WTC11 (cell line): Measurements from ENCODE around the gene SLC6A4. TPM values are rescaled to one million over a fixed set of nuclear protein-coding genes. Genes with fewer than 3 reads are reported as not detected.
"Not testable (repeated sequence)": the region's sequence is repeated elsewhere in the genome, so short reads cannot be mapped to it uniquely, and the experiment has no call there.

Experiments
- ATAC-seq: fragments of 200-7000 bp; cut with Tn5 transposase; 2 replicates; pipeline ENCODE4 v1.10.0; 2021; ENCODE audit warnings: mild to moderate bottlenecking, moderate library complexity
- CTCF ChIA-PET: fragments of 300-600 bp; sonication (Branson Sonifier 250); formaldehyde crosslinking; loops from one replicate; lab custom pipeline; 2021; ENCODE audit warnings: antibody characterized with exemption; lab: Charles Lee
- POLR2A ChIA-PET: fragments of 350-600 bp; sonication (Branson Sonifier 250); formaldehyde crosslinking; loops from one replicate; lab custom pipeline; 2021; ENCODE audit warnings: antibody characterized with exemption; lab: Charles Lee
- DNase-seq: peaks from one replicate; pipeline ENCODE4 v3.0.0; 2021; ENCODE audit warnings: low spot score
- H3K27ac Mint-ChIP-seq: 2 replicates; pipeline ENCODE4 v1.8.0; 2021; ENCODE audit warnings: mixed read lengths
- H3K27me3 Mint-ChIP-seq: 2 replicates; pipeline ENCODE4 v1.8.0; 2021; ENCODE audit warnings: low read depth, mild to moderate bottlenecking, moderate library complexity, mixed read lengths
- H3K36me3 Mint-ChIP-seq: 2 replicates; pipeline ENCODE4 v1.8.0; 2021; ENCODE audit warnings: mixed read lengths
- H3K4me1 Mint-ChIP-seq: 2 replicates; pipeline ENCODE4 v1.8.0; 2022; ENCODE audit warnings: mixed read lengths
- H3K4me3 Mint-ChIP-seq: 2 replicates; pipeline ENCODE4 v1.8.0; 2021; ENCODE audit warnings: mild to moderate bottlenecking, moderate library complexity, mixed read lengths
- H3K9me3 Mint-ChIP-seq: 2 replicates; pipeline ENCODE4 v1.8.0; 2021; ENCODE audit warnings: mixed read lengths
- ATF1 ChIP-seq: sonication (generic); formaldehyde crosslinking; IDR thresholded peaks from 2 replicates; pipeline ENCODE4 v1.8.1; 2023; ENCODE audit warnings: mild to moderate bottlenecking, moderate library complexity, missing genetic modification reagents
- EMX1 ChIP-seq: fragments of 250-450 bp; sonication (Bioruptor Pico); IDR thresholded peaks from 2 replicates; pipeline ENCODE4 v1.8.0; 2021; ENCODE audit warnings: mild to moderate bottlenecking
- GABPB1 ChIP-seq: sonication (generic); formaldehyde crosslinking; IDR thresholded peaks from 2 replicates; pipeline ENCODE4 v1.8.1; 2023; ENCODE audit warnings: mild to moderate bottlenecking, missing genetic modification reagents
- GRHL2 ChIP-seq: fragments of 250-450 bp; sonication (Bioruptor Pico); IDR thresholded peaks from 2 replicates; pipeline ENCODE4 v1.8.0; 2022; ENCODE audit warnings: mild to moderate bottlenecking, moderate library complexity; ENCODE audit not compliant: insufficient replicate concordance, severe bottlenecking
- GTF2I ChIP-seq: fragments of 250-450 bp; sonication (Bioruptor Pico); conservative IDR thresholded peaks from 2 replicates; pipeline ENCODE4 v1.4.0; 2021; ENCODE audit warnings: mild to moderate bottlenecking
- HMGA2 ChIP-seq: fragments of 250-450 bp; sonication (Bioruptor Pico); IDR thresholded peaks from 2 replicates; pipeline ENCODE4 v1.4.0; 2021; ENCODE audit warnings: mild to moderate bottlenecking, moderate library complexity
- MYBL2 ChIP-seq: sonication (generic); formaldehyde crosslinking; IDR thresholded peaks from 2 replicates; pipeline ENCODE4 v1.8.1; 2023; ENCODE audit warnings: mild to moderate bottlenecking, moderate library complexity, missing genetic modification reagents
- NR1H2 ChIP-seq: sonication (generic); formaldehyde crosslinking; IDR thresholded peaks from 2 replicates; pipeline ENCODE4 v1.9.0; 2021; ENCODE audit warnings: mild to moderate bottlenecking, moderate library complexity, missing genetic modification reagents
- NR2C2 ChIP-seq: sonication (generic); formaldehyde crosslinking; IDR thresholded peaks from 2 replicates; pipeline ENCODE4 v1.8.0; 2022; ENCODE audit warnings: mild to moderate bottlenecking, missing genetic modification reagents
- OVOL2 ChIP-seq: fragments of 250-450 bp; sonication (Bioruptor Pico); IDR thresholded peaks from 2 replicates; pipeline ENCODE4 v1.9.0; 2021; ENCODE audit warnings: mild to moderate bottlenecking, borderline replicate concordance
- SOX15 ChIP-seq: fragments of 250-450 bp; sonication (Bioruptor Pico); IDR thresholded peaks from 2 replicates; pipeline ENCODE4 v1.9.0; 2021; ENCODE audit warnings: mild to moderate bottlenecking
- ZNF396 ChIP-seq: fragments of 250-450 bp; sonication (Bioruptor Pico); IDR thresholded peaks from 2 replicates; pipeline ENCODE4 v1.8.0; 2021; ENCODE audit warnings: mild to moderate bottlenecking, moderate library complexity, borderline replicate concordance
- total RNA-seq: library from RNA; stranded (reverse); gene quantifications from 3 replicates; pipeline ENCODE4 v1.2.3, GENCODE V29; 2021
- TF ChIP-seq, protein P1 (sequence below): sonication (generic); formaldehyde crosslinking; IDR thresholded peaks from 2 replicates; pipeline ENCODE4 v1.8.1; 2023; ENCODE audit warnings: mild to moderate bottlenecking, missing genetic modification reagents, moderate library complexity
- TF ChIP-seq, protein P2 (sequence below): sonication (generic); formaldehyde crosslinking; conservative IDR thresholded peaks from 2 replicates; pipeline ENCODE4 v1.8.1; 2023; ENCODE audit warnings: mild to moderate bottlenecking, low read depth, missing genetic modification reagents, moderate library complexity
- TF ChIP-seq, protein P3 (sequence below): sonication (generic); formaldehyde crosslinking; IDR thresholded peaks from 2 replicates; pipeline ENCODE4 v1.8.1; 2023; ENCODE audit warnings: mild to moderate bottlenecking, missing genetic modification reagents, moderate library complexity
- TF ChIP-seq, protein P4 (sequence below): sonication (generic); formaldehyde crosslinking; IDR thresholded peaks from 2 replicates; pipeline ENCODE4 v1.8.1; 2023; ENCODE audit warnings: mild to moderate bottlenecking, missing genetic modification reagents
- TF ChIP-seq, protein P5 (sequence below): fragments of 250-450 bp; sonication (Bioruptor Pico); IDR thresholded peaks from 2 replicates; pipeline ENCODE4 v1.9.0; 2021; ENCODE audit warnings: mild to moderate bottlenecking
- TF ChIP-seq, protein P6 (sequence below): sonication (generic); formaldehyde crosslinking; IDR thresholded peaks from 2 replicates; pipeline ENCODE4 v1.8.1; 2022; ENCODE audit warnings: low read depth, mild to moderate bottlenecking, moderate library complexity, missing genetic modification reagents, borderline replicate concordance
- TF ChIP-seq, protein P7 (sequence below): sonication (generic); formaldehyde crosslinking; IDR thresholded peaks from 2 replicates; pipeline ENCODE4 v1.8.0; 2023; ENCODE audit warnings: missing genetic modification reagents, mild to moderate bottlenecking, borderline replicate concordance
- TF ChIP-seq, protein P8 (sequence below): sonication (generic); formaldehyde crosslinking; conservative IDR thresholded peaks from 2 replicates; pipeline ENCODE4 v1.8.1; 2022; ENCODE audit warnings: mild to moderate bottlenecking, missing genetic modification reagents

Gene SLC6A4
- total RNA-seq, 1 experiment from 2014 or later: 0.13 TPM

DNA sequence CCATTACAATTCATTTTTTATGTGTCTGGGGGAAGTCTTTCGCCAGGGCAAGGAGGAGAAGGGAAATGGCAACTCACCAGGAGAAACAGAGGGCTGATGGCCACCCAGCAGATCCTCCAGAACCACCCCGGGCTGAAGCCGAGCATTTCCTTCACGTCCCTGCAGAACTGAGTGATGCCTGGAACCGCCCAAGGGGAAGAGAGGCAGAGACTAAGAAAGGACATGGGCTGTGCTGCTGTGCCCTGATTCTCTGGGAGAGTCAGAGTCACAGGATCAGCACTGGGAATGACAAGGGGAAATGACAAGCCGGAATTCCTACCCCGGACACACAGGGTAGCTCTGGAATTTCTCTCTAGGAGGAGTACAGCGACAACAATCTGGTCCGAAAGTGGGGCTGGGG is 27.8 kb downstream of the SLC6A4 start (continued):
- TF ChIP-seq, protein P1, sequence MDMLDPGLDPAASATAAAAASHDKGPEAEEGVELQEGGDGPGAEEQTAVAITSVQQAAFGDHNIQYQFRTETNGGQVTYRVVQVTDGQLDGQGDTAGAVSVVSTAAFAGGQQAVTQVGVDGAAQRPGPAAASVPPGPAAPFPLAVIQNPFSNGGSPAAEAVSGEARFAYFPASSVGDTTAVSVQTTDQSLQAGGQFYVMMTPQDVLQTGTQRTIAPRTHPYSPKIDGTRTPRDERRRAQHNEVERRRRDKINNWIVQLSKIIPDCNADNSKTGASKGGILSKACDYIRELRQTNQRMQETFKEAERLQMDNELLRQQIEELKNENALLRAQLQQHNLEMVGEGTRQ (CRISPR knock-in tag): no peak
- TF ChIP-seq, protein P2, sequence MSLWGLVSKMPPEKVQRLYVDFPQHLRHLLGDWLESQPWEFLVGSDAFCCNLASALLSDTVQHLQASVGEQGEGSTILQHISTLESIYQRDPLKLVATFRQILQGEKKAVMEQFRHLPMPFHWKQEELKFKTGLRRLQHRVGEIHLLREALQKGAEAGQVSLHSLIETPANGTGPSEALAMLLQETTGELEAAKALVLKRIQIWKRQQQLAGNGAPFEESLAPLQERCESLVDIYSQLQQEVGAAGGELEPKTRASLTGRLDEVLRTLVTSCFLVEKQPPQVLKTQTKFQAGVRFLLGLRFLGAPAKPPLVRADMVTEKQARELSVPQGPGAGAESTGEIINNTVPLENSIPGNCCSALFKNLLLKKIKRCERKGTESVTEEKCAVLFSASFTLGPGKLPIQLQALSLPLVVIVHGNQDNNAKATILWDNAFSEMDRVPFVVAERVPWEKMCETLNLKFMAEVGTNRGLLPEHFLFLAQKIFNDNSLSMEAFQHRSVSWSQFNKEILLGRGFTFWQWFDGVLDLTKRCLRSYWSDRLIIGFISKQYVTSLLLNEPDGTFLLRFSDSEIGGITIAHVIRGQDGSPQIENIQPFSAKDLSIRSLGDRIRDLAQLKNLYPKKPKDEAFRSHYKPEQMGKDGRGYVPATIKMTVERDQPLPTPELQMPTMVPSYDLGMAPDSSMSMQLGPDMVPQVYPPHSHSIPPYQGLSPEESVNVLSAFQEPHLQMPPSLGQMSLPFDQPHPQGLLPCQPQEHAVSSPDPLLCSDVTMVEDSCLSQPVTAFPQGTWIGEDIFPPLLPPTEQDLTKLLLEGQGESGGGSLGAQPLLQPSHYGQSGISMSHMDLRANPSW: no peak
- TF ChIP-seq NR1H2 (CRISPR knock-in tag) (no peak), ATF1 (CRISPR knock-in tag) (no peak), GRHL2 (CRISPR knock-in tag) (no peak), MYBL2 (CRISPR knock-in tag) (no peak), EMX1 (CRISPR knock-in tag) (no peak), SOX15 (CRISPR knock-in tag) (no peak), ZNF396 (no peak), OVOL2 (no peak)
- TF ChIP-seq, protein P3, sequence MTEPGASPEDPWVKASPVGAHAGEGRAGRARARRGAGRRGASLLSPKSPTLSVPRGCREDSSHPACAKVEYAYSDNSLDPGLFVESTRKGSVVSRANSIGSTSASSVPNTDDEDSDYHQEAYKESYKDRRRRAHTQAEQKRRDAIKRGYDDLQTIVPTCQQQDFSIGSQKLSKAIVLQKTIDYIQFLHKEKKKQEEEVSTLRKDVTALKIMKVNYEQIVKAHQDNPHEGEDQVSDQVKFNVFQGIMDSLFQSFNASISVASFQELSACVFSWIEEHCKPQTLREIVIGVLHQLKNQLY: no peak
- TF ChIP-seq, protein P4, sequence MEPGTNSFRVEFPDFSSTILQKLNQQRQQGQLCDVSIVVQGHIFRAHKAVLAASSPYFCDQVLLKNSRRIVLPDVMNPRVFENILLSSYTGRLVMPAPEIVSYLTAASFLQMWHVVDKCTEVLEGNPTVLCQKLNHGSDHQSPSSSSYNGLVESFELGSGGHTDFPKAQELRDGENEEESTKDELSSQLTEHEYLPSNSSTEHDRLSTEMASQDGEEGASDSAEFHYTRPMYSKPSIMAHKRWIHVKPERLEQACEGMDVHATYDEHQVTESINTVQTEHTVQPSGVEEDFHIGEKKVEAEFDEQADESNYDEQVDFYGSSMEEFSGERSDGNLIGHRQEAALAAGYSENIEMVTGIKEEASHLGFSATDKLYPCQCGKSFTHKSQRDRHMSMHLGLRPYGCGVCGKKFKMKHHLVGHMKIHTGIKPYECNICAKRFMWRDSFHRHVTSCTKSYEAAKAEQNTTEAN (CRISPR knock-in tag): no peak
- TF ChIP-seq, protein P5, sequence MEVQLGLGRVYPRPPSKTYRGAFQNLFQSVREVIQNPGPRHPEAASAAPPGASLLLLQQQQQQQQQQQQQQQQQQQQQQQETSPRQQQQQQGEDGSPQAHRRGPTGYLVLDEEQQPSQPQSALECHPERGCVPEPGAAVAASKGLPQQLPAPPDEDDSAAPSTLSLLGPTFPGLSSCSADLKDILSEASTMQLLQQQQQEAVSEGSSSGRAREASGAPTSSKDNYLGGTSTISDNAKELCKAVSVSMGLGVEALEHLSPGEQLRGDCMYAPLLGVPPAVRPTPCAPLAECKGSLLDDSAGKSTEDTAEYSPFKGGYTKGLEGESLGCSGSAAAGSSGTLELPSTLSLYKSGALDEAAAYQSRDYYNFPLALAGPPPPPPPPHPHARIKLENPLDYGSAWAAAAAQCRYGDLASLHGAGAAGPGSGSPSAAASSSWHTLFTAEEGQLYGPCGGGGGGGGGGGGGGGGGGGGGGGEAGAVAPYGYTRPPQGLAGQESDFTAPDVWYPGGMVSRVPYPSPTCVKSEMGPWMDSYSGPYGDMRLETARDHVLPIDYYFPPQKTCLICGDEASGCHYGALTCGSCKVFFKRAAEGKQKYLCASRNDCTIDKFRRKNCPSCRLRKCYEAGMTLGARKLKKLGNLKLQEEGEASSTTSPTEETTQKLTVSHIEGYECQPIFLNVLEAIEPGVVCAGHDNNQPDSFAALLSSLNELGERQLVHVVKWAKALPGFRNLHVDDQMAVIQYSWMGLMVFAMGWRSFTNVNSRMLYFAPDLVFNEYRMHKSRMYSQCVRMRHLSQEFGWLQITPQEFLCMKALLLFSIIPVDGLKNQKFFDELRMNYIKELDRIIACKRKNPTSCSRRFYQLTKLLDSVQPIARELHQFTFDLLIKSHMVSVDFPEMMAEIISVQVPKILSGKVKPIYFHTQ (CRISPR knock-in tag): no peak

DNA sequence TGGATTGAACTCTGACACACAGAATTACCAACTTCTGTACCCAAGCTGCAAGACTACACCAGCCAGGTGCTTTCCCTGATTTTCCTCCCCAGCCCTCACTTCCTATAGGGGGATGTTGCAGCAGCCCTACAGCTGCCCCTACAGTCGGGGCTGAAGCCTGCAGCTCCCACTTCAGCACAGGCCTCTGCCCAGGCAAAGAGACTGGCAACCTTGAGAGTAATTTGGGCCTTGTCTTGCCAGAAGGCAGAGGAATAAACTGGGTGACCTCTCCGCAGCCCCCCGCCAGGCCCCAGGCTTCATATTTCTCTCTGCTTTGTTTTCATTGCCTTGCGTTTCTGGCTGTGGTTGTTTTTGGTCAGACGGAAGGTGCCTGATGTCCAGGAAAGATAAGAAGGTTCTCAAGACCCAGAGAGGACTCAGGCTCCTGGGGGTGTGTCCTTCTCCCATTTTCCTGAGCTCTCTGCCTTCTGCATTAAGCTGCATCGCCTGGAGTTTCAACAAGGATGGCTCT is 32.0 kb downstream of the SLC6A4 start:
- no peaks in the 10 kb centered on the region for H3K9me3 Mint-ChIP-seq
- ATAC-seq: peak; percentile 98
- H3K4me3 Mint-ChIP-seq: no peak overlapping the region
- H3K4me1 Mint-ChIP-seq: 0 out of 2 replicates have a peak, but pooled peaks cover 4% of the 10 kb centered on the region
- peak; percentile 49 for DNase-seq
- POLR2A ChIA-PET: interaction anchor here (0.6 kb wide), 1 partner anchor 52 kb away, joined by 5 read pairs; no protein-coding TSS in a partner anchor
- CTCF ChIA-PET: interaction anchor here (0.6 to 1.8 kb wide), 15 partner anchors 9 to 274 kb away, joined by 3 to 14 read pairs (median 4); partner anchors contain the start of gene GOSR1
- no peaks in the 10 kb centered on the region for H3K27me3 Mint-ChIP-seq
- H3K36me3 Mint-ChIP-seq: no peaks in the 10 kb centered on the region
- H3K27ac Mint-ChIP-seq: no peak overlapping the region
- TF ChIP-seq, protein P6, sequence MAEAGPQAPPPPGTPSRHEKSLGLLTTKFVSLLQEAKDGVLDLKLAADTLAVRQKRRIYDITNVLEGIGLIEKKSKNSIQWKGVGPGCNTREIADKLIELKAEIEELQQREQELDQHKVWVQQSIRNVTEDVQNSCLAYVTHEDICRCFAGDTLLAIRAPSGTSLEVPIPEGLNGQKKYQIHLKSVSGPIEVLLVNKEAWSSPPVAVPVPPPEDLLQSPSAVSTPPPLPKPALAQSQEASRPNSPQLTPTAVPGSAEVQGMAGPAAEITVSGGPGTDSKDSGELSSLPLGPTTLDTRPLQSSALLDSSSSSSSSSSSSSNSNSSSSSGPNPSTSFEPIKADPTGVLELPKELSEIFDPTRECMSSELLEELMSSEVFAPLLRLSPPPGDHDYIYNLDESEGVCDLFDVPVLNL: no peak
- TF ChIP-seq GABPB1 (no peak), GTF2I (CRISPR knock-in tag) (no peak), NR2C2 (no peak), HMGA2 (no peak)
- TF ChIP-seq, protein P7, sequence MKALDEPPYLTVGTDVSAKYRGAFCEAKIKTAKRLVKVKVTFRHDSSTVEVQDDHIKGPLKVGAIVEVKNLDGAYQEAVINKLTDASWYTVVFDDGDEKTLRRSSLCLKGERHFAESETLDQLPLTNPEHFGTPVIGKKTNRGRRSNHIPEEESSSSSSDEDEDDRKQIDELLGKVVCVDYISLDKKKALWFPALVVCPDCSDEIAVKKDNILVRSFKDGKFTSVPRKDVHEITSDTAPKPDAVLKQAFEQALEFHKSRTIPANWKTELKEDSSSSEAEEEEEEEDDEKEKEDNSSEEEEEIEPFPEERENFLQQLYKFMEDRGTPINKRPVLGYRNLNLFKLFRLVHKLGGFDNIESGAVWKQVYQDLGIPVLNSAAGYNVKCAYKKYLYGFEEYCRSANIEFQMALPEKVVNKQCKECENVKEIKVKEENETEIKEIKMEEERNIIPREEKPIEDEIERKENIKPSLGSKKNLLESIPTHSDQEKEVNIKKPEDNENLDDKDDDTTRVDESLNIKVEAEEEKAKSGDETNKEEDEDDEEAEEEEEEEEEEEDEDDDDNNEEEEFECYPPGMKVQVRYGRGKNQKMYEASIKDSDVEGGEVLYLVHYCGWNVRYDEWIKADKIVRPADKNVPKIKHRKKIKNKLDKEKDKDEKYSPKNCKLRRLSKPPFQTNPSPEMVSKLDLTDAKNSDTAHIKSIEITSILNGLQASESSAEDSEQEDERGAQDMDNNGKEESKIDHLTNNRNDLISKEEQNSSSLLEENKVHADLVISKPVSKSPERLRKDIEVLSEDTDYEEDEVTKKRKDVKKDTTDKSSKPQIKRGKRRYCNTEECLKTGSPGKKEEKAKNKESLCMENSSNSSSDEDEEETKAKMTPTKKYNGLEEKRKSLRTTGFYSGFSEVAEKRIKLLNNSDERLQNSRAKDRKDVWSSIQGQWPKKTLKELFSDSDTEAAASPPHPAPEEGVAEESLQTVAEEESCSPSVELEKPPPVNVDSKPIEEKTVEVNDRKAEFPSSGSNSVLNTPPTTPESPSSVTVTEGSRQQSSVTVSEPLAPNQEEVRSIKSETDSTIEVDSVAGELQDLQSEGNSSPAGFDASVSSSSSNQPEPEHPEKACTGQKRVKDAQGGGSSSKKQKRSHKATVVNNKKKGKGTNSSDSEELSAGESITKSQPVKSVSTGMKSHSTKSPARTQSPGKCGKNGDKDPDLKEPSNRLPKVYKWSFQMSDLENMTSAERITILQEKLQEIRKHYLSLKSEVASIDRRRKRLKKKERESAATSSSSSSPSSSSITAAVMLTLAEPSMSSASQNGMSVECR (CRISPR knock-in tag): no peak
- TF ChIP-seq, protein P8, sequence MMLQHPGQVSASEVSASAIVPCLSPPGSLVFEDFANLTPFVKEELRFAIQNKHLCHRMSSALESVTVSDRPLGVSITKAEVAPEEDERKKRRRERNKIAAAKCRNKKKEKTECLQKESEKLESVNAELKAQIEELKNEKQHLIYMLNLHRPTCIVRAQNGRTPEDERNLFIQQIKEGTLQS: no peak
- TF ChIP-seq, all 79 proteins: peak for 0

DNA sequence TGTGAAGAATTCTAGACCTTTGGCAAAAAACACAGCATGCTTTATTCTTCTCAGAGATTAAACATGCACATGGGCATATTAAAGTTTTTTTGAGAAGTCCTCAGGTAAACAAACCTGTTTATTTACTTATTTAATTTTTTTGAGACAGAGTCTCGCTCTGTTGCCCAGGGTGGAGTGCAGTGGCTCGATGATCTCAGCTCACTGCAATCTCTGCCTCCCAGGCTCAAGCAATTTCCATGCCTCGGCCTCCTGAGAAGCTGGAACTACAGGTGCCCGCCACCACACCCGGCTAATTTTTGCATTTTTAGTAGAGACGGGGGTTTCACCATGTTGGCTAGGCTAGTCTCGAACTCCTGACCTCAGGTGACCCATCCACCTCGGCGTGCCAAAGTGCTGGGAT is 34.8 kb downstream of the SLC6A4 start:
- DNase-seq, POLR2A ChIA-PET, H3K27me3 Mint-ChIP-seq, H3K27ac Mint-ChIP-seq, H3K4me3 Mint-ChIP-seq, ATAC-seq, H3K4me1 Mint-ChIP-seq, H3K9me3 Mint-ChIP-seq, H3K36me3 Mint-ChIP-seq: not testable (repeated sequence)
- CTCF ChIA-PET: interaction anchor here (1.2 kb wide), 1 partner anchor 36 kb away, joined by 5 read pairs; no protein-coding TSS in a partner anchor
